ENCODE measurements around the gene AUNIP.

- no peak for TF ChIP-seq EZH2 (IDR thresholded peaks at IDR 0.05; ENCODE audit: borderline replicate concordance, low read length)
- TF ChIP-seq CTCF (conservative IDR thresholded peaks at IDR 0.05 in 1 of 2, IDR thresholded peaks at IDR 0.05 in 1 of 2; ENCODE audit: extremely low read depth in 1 of 2, insufficient read depth in 1 of 2, low read depth in 1 of 2, low read length in 2 of 2), result no peak
Observed at GRCh38 chr1:25843483-25843882, 15.8 kb downstream of the AUNIP start.
